Measurements from ENCODE around the gene ARL13B. TPM values are rescaled to one million over a fixed set of nuclear protein-coding genes. Genes with fewer than 3 reads are reported as not detected.

The ARL13B gene
- total and polyA plus RNA-seq, 4 experiments from 2014 or later = 6.2 to 12.0 (median 9.0) TPM

DNA sequence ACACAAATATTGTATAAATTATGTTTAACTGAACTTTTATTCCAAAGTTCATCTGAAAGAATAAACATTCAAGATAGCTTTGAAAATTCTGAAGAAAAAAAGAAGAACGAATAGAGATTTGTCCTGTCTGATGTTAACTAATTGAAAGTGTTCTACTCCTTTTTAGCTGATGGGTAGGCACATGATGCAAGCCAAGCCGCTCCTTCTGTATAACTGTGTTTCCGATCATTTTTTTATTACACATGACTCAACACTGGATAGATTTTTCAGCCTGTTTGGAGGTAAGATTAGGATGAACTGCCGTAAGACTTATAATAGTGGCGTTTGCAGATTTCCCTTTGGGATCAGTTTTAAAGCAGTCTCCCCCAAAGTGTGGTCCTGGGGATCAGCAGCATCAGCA lies 101.9 kb downstream of the ARL13B start:
- H3K4me1 Mint-ChIP-seq = peaks cover 38 to 54% (median 43%) of the 10 kb centered on the region in 4 donors
- intact Hi-C loops (cut with micrococcal nuclease) = no loop called here
- peaks cover 35 to 40% of the 10 kb centered on the region in 2 donors for H3K36me3 Mint-ChIP-seq
- ChIA-PET CTCF (ENCODE audit: partially characterized antibody) (interaction anchor here (1.7 to 3.5 kb wide), 2 partner anchors 12 to 19 kb away, joined by 5 to 28 read pairs; partner anchors contain the start of genes DHFR2 and NSUN3), POLR2A (ENCODE audit: partially characterized antibody) (interaction anchor here (0.5 to 4.7 kb wide), 2 partner anchors 19 to 77 kb away, joined by 4 to 33 read pairs; partner anchors contain the start of genes DHFR2 and NSUN3)
- Histone ChIP-seq H3K27me3 (ENCODE audit: insufficient read depth, low read length) (no peaks in the 10 kb centered on the region), H3K4me3 (ENCODE audit: low read length in 2 of 2) (no peak overlapping the region), H3K27ac (ENCODE audit: low read depth, low read length) (no peak overlapping the region), H3K4me1 (ENCODE audit: insufficient read depth, low read length) (peaks cover 26% of the 10 kb centered on the region), H3K36me3 (ENCODE audit: insufficient read depth, low read length) (no peaks in the 10 kb centered on the region), H3K9me3 (ENCODE audit: control insufficient read depth in 1 of 2, low read length in 2 of 2) (no peaks in the 10 kb centered on the region)
- H3K27ac Mint-ChIP-seq = peak overlapping the region in 5 of 7 donors; percentile 13 to 87 (median 36)
- no peak for DNase-seq
- peak overlapping the region in 1 of 8 donors; percentile 13 for H3K4me3 Mint-ChIP-seq
- H3K27me3 Mint-ChIP-seq = no peaks in the 10 kb centered on the region
- no peaks in the 10 kb centered on the region for H3K9me3 Mint-ChIP-seq

DNA sequence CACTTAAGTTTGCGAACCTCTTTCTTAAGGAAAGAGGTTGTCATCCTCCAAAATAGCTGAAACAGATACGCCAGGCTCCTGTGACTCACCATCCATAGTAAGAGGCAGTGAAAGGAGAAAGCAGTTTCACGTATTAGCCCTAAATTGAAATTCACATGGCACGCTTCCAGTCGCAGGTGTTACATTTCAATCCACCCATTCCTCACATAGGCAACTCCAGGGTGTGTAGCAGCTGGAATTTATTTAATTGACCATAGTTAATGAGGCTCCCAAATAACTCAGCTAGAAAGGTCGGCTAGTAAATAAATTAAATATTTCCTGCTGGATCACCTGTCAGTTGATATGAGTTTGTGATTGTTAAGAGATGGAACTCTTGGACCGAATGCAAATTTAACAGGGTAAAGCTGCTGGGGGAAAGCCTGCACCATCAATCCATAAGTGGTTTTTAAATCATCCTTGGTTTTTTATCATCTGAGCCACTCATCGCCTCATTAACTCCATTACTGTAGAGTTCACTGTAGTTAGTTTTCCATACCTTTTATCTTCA lies 102.5 kb downstream of the ARL13B start:
- peaks cover 26% of the 10 kb centered on the region for H3K4me1 ChIP-seq (ENCODE audit: insufficient read depth, low read length)
- Mint-ChIP-seq H3K36me3 (peaks cover 29 to 42% of the 10 kb centered on the region in 2 donors), H3K4me1 (peaks cover 38 to 48% (median 43%) of the 10 kb centered on the region in 4 donors), H3K4me3 (no peak overlapping the region), H3K27ac (peak overlapping the region in 2 of 7 donors; percentile 17 to 63), H3K27me3 (no peaks in the 10 kb centered on the region), H3K9me3 (no peaks in the 10 kb centered on the region)
- DNase-seq = no peak
- H3K4me3 ChIP-seq (ENCODE audit: low read length in 2 of 2) = no peak overlapping the region
- no peaks in the 10 kb centered on the region for H3K27me3 ChIP-seq (ENCODE audit: insufficient read depth, low read length)
- H3K27ac ChIP-seq (ENCODE audit: low read depth, low read length) = no peak overlapping the region
- POLR2A ChIA-PET (ENCODE audit: partially characterized antibody) = interaction anchor here (4.7 kb wide), 1 partner anchor 20 kb away, joined by 33 read pairs; the partner anchor contains the start of genes DHFR2 and NSUN3
- H3K9me3 ChIP-seq (ENCODE audit: control insufficient read depth in 1 of 2, low read length in 2 of 2) = no peaks in the 10 kb centered on the region
- H3K36me3 ChIP-seq (ENCODE audit: insufficient read depth, low read length) = no peaks in the 10 kb centered on the region
- intact Hi-C loops (cut with micrococcal nuclease) = no loop called here
- CTCF ChIA-PET (ENCODE audit: partially characterized antibody) = interaction anchor here (3.5 kb wide), 1 partner anchor 13 kb away, joined by 28 read pairs; no protein-coding TSS in a partner anchor

DNA sequence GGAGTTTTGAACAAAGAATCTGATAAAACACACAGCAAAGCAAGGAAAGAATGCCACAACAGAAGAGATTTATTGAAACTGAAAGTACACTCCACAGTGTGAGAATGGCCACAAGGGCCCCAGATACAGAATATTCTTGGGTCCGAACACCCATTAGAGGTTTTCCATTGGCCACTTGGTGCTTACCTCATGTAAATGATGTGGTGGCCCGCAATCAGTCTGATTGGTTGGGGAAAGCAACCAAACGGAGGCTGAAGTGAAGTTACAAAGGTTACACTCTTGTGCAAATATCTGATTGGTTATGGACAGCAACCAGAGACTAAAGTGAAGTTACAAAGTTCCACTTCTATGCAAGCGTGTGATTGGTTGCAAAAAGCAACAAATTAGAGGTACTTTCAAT lies 103.3 kb downstream of the ARL13B start:
- intact Hi-C loops (cut with micrococcal nuclease) = no loop called here
- H3K27ac ChIP-seq (ENCODE audit: low read depth, low read length) = no peak overlapping the region
- CTCF ChIA-PET (ENCODE audit: partially characterized antibody) = no interaction called here

DNA sequence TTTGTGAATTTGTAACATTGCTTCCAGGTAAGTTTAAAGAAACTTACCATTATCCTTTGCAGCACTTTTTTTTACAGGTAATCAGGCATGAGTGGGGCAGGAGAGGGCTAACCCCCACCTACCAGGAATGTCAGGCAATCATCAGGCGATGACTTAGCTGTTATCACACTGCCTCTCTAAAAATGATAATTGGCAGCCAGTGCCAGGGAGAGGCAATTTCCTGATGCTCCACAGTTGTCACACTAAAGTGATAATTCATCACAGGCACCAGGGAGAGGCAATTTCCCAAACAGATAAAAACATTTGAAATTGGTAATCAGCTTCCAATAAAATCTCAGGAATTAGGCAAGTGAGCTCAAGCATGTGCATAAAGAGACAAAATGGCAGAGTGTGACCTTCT lies 109.2 kb downstream of the ARL13B start:
- CTCF ChIA-PET (ENCODE audit: partially characterized antibody) = interaction anchor here (0.7 kb wide), 2 partner anchors 74 to 248 kb away, joined by 4 read pairs; no protein-coding TSS in a partner anchor
- Histone ChIP-seq H3K27me3 (ENCODE audit: insufficient read depth, low read length) (no peaks in the 10 kb centered on the region), H3K36me3 (ENCODE audit: insufficient read depth, low read length) (no peaks in the 10 kb centered on the region), H3K4me1 (ENCODE audit: insufficient read depth, low read length) (no peaks in the 10 kb centered on the region), H3K27ac (ENCODE audit: low read depth, low read length) (no peak overlapping the region), H3K4me3 (ENCODE audit: low read length in 2 of 2) (no peak overlapping the region), H3K9me3 (ENCODE audit: control insufficient read depth in 1 of 2, low read length in 2 of 2) (no peaks in the 10 kb centered on the region)
- intact Hi-C loops (cut with micrococcal nuclease) = no loop called here
- no peaks in the 10 kb centered on the region for H3K9me3 Mint-ChIP-seq
- no peak overlapping the region for H3K4me3 Mint-ChIP-seq
- peaks cover 46 to 63% of the 10 kb centered on the region in 2 donors for H3K36me3 Mint-ChIP-seq
- H3K27me3 Mint-ChIP-seq = no peaks in the 10 kb centered on the region
- DNase-seq = no peak
- H3K4me1 Mint-ChIP-seq = peaks cover 0 to 8% (median 5%) of the 10 kb centered on the region in 4 donors
- peak overlapping the region in 1 of 7 donors; percentile 51 for H3K27ac Mint-ChIP-seq
- POLR2A ChIA-PET (ENCODE audit: partially characterized antibody) = no interaction called here

More for the DNA sequence above, 103.3 kb downstream of the ARL13B start:
- Histone ChIP-seq H3K36me3 (ENCODE audit: insufficient read depth, low read length) (no peaks in the 10 kb centered on the region), H3K9me3 (ENCODE audit: control insufficient read depth in 1 of 2, low read length in 2 of 2) (no peaks in the 10 kb centered on the region), H3K4me3 (ENCODE audit: low read length in 2 of 2) (no peak overlapping the region), H3K27me3 (ENCODE audit: insufficient read depth, low read length) (no peaks in the 10 kb centered on the region), H3K4me1 (ENCODE audit: insufficient read depth, low read length) (peaks cover 26% of the 10 kb centered on the region)
- peaks cover 26 to 46% of the 10 kb centered on the region in 2 donors for H3K36me3 Mint-ChIP-seq
- DNase-seq = no peak
- H3K27ac Mint-ChIP-seq = peak overlapping the region in 3 of 7 donors; percentile 6 to 74 (median 53)
- peaks cover 35 to 46% (median 38%) of the 10 kb centered on the region in 4 donors for H3K4me1 Mint-ChIP-seq
- no peaks in the 10 kb centered on the region for H3K27me3 Mint-ChIP-seq
- no peaks in the 10 kb centered on the region for H3K9me3 Mint-ChIP-seq
- POLR2A ChIA-PET (ENCODE audit: partially characterized antibody) = interaction anchor here (4.7 kb wide), 1 partner anchor 20 kb away, joined by 33 read pairs; the partner anchor contains the start of genes DHFR2 and NSUN3
- no peak overlapping the region for H3K4me3 Mint-ChIP-seq

DNA sequence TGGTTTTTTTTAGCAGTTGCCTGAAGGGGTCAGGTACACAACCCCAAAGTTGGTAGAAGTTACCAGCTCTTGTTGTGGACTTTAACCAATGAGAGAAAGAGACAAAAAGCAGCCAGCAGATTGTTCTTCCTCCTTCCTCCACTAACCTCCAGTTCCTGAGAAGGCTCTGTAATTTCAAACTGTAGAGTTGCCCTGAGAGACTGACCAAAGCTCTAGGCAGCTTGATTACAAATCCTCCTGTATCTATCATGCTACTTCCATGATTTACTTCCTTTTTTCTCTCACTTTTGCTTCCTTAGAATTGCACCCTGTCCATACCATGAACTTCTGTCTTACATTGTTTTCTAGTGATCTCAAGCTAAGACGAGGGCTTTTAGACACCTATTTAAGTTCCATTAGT lies 112.1 kb downstream of the ARL13B start:
- intact Hi-C loops (cut with micrococcal nuclease) = no loop called here
- Histone ChIP-seq H3K27ac (ENCODE audit: low read depth, low read length) (no peak overlapping the region), H3K9me3 (ENCODE audit: control insufficient read depth in 1 of 2, low read length in 2 of 2) (no peaks in the 10 kb centered on the region), H3K4me3 (ENCODE audit: low read length in 2 of 2) (no peak overlapping the region), H3K36me3 (ENCODE audit: insufficient read depth, low read length) (peaks cover 8% of the 10 kb centered on the region), H3K27me3 (ENCODE audit: insufficient read depth, low read length) (no peaks in the 10 kb centered on the region), H3K4me1 (ENCODE audit: insufficient read depth, low read length) (no peaks in the 10 kb centered on the region)
- no peaks in the 10 kb centered on the region for H3K9me3 Mint-ChIP-seq
- peaks cover 55 to 69% of the 10 kb centered on the region in 2 donors for H3K36me3 Mint-ChIP-seq
- peaks cover 0 to 8% (median 5%) of the 10 kb centered on the region in 4 donors for H3K4me1 Mint-ChIP-seq
- H3K4me3 Mint-ChIP-seq = no peak overlapping the region
- ChIA-PET POLR2A (ENCODE audit: partially characterized antibody) (no interaction called here), CTCF (ENCODE audit: partially characterized antibody) (no interaction called here)
- no peak for DNase-seq
- H3K27ac Mint-ChIP-seq = peak overlapping the region in 4 of 7 donors; percentile 3 to 41 (median 24)
- H3K27me3 Mint-ChIP-seq = no peaks in the 10 kb centered on the region

DNA sequence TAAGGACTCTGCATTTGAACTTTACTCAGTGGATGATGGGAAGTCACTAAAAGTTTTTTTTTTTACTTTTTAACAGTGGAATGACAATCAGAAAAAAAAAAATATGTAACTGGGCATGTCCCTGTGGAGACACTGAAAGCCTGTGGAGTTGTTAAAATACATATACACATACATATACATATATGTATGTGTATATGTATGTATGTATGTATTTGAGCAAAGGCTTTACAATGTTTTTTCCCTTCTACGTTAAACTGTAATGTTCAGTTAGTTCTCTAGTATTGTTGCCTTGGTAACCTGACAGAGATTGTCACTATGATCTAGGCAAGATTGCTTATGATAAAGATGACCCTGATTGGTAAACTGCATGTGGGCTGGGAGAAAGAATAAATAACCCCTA lies 113.2 kb downstream of the ARL13B start:
- peaks cover 60 to 72% of the 10 kb centered on the region in 2 donors for H3K36me3 Mint-ChIP-seq

DNA sequence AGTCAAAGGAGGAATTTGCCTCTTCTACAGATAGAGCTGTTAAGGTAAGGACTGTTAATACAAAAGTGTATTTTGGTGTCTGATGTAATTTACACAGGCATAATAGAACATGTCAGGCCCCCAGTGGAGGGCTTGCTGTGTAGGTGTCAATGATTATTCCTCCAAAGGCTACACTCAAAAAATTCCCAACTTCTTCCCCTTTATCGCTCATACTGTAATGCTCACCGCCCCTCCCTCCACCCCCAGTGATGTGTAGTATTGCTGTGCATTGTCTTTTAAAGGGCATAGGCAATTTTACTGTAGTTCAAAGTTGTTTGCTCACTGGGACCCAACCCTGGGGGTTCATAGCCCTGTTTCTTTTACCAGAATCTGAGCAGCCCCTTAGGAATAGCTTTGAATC lies 115.2 kb downstream of the ARL13B start:
- no peaks in the 10 kb centered on the region for H3K4me1 ChIP-seq (ENCODE audit: insufficient read depth, low read length)
- ChIA-PET POLR2A (ENCODE audit: partially characterized antibody) (no interaction called here), CTCF (ENCODE audit: partially characterized antibody) (no interaction called here)
- intact Hi-C loops (cut with micrococcal nuclease) = no loop called here
- DNase-seq = no peak
- no peaks in the 10 kb centered on the region for H3K27me3 ChIP-seq (ENCODE audit: insufficient read depth, low read length)
- no peaks in the 10 kb centered on the region for H3K27me3 Mint-ChIP-seq
- peaks cover 0 to 6% (median under 1%) of the 10 kb centered on the region in 4 donors for H3K4me1 Mint-ChIP-seq
- H3K36me3 ChIP-seq (ENCODE audit: insufficient read depth, low read length) = peaks cover 23% of the 10 kb centered on the region
- no peaks in the 10 kb centered on the region for H3K9me3 Mint-ChIP-seq
- H3K27ac Mint-ChIP-seq = peak overlapping the region in 3 of 7 donors; percentile 14 to 34 (median 24)
- no peak overlapping the region for H3K27ac ChIP-seq (ENCODE audit: low read depth, low read length)
- no peak overlapping the region for H3K4me3 Mint-ChIP-seq
- no peaks in the 10 kb centered on the region for H3K9me3 ChIP-seq (ENCODE audit: control insufficient read depth in 1 of 2, low read length in 2 of 2)
- H3K36me3 Mint-ChIP-seq = peaks cover 53 to 74% of the 10 kb centered on the region in 2 donors
- H3K4me3 ChIP-seq (ENCODE audit: low read length in 2 of 2) = no peak overlapping the region

More for the DNA sequence above, 113.2 kb downstream of the ARL13B start:
- H3K27me3 Mint-ChIP-seq = no peaks in the 10 kb centered on the region
- no peaks in the 10 kb centered on the region for H3K4me1 ChIP-seq (ENCODE audit: insufficient read depth, low read length)
- no peak overlapping the region for H3K4me3 ChIP-seq (ENCODE audit: low read length in 2 of 2)
- H3K27ac ChIP-seq (ENCODE audit: low read depth, low read length) = no peak overlapping the region
- no peaks in the 10 kb centered on the region for H3K27me3 ChIP-seq (ENCODE audit: insufficient read depth, low read length)
- H3K9me3 Mint-ChIP-seq = no peaks in the 10 kb centered on the region
- CTCF ChIA-PET (ENCODE audit: partially characterized antibody) = interaction anchor here (1.2 kb wide), 1 partner anchor 23 kb away, joined by 3 read pairs; no protein-coding TSS in a partner anchor
- H3K9me3 ChIP-seq (ENCODE audit: control insufficient read depth in 1 of 2, low read length in 2 of 2) = no peaks in the 10 kb centered on the region
- POLR2A ChIA-PET (ENCODE audit: partially characterized antibody) = no interaction called here
- H3K27ac Mint-ChIP-seq = peak overlapping the region in 1 of 7 donors; percentile 35
- DNase-seq = no peak
- H3K36me3 ChIP-seq (ENCODE audit: insufficient read depth, low read length) = peaks cover 11% of the 10 kb centered on the region
- H3K4me3 Mint-ChIP-seq = no peak overlapping the region
- intact Hi-C loops (cut with micrococcal nuclease) = no loop called here
- H3K4me1 Mint-ChIP-seq = peaks cover 0 to 4% (median 1%) of the 10 kb centered on the region in 4 donors
